HUES48 (cell line): ENCODE data around the gene PPP2R5C.

ENCODE experiments used
- H3K27ac ChIP-seq: one replicate; pipeline ENCODE4 v1.7.0; 2013; ENCODE audit warnings: low read depth, low read length, inconsistent platforms
- H3K27me3 ChIP-seq: 2 replicates; pipeline ENCODE4 v1.6.1; 2013; ENCODE audit warnings: mild to moderate bottlenecking, low read length; ENCODE audit not compliant: control insufficient read depth, insufficient read depth
- H3K36me3 ChIP-seq: 2 replicates; pipeline ENCODE4 v1.6.1; 2013; ENCODE audit warnings: low read length; ENCODE audit not compliant: control insufficient read depth, insufficient read depth
- H3K4me1 ChIP-seq: 2 replicates; pipeline ENCODE4 v1.6.1; 2013; ENCODE audit warnings: mild to moderate bottlenecking, low read length; ENCODE audit not compliant: control insufficient read depth, insufficient read depth
- H3K4me3 ChIP-seq: 2 replicates; pipeline ENCODE4 v1.5.1; 2013; ENCODE audit warnings: mild to moderate bottlenecking, low read depth, low read length
- H3K9ac ChIP-seq: 2 replicates; pipeline ENCODE4 v1.6.1; 2013; ENCODE audit warnings: mild to moderate bottlenecking, low read depth, low read length, moderate library complexity
- H3K9me3 ChIP-seq: 2 replicates; pipeline ENCODE4 v1.6.1; 2013; ENCODE audit warnings: low read length; ENCODE audit not compliant: control insufficient read depth, insufficient read depth

PPP2R5C gene

GRCh38 chr14:101893759-101894158 lies 132.2 kb downstream of the PPP2R5C start:
- peaks cover 59% of the 10 kb centered on the region for H3K36me3 ChIP-seq

GRCh38 chr14:101894365-101895081 lies 133.0 kb downstream of the PPP2R5C start:
- Histone ChIP-seq H3K4me1 (no peaks in the 10 kb centered on the region), H3K9ac (no peak overlapping the region), H3K27ac (no peak overlapping the region), H3K9me3 (no peaks in the 10 kb centered on the region), H3K4me3 (no peak overlapping the region), H3K36me3 (peaks cover 67% of the 10 kb centered on the region), H3K27me3 (no peaks in the 10 kb centered on the region)

More at GRCh38 chr14:101893759-101894158, 132.2 kb downstream of the PPP2R5C start:
- Histone ChIP-seq H3K9ac (no peak overlapping the region), H3K9me3 (no peaks in the 10 kb centered on the region), H3K27ac (no peak overlapping the region), H3K4me1 (no peaks in the 10 kb centered on the region), H3K4me3 (no peak overlapping the region), H3K27me3 (no peaks in the 10 kb centered on the region)

GRCh38 chr14:101895256-101895655 lies 133.7 kb downstream of the PPP2R5C start:
- Histone ChIP-seq H3K4me1 (no peaks in the 10 kb centered on the region), H3K4me3 (no peak overlapping the region), H3K27ac (no peak overlapping the region), H3K9ac (no peak overlapping the region), H3K9me3 (no peaks in the 10 kb centered on the region), H3K27me3 (no peaks in the 10 kb centered on the region), H3K36me3 (peaks cover 65% of the 10 kb centered on the region)

GRCh38 chr14:101897326-101897725 lies 135.8 kb downstream of the PPP2R5C start:
- Histone ChIP-seq H3K27ac (no peak overlapping the region), H3K9me3 (no peaks in the 10 kb centered on the region), H3K9ac (no peak overlapping the region), H3K36me3 (peaks cover 77% of the 10 kb centered on the region), H3K27me3 (no peaks in the 10 kb centered on the region), H3K4me3 (no peak overlapping the region), H3K4me1 (no peaks in the 10 kb centered on the region)

GRCh38 chr14:101898416-101898815 lies 136.9 kb downstream of the PPP2R5C start:
- Histone ChIP-seq H3K4me1 (no peaks in the 10 kb centered on the region), H3K9ac (no peak overlapping the region), H3K4me3 (no peak overlapping the region), H3K27me3 (no peaks in the 10 kb centered on the region), H3K9me3 (no peaks in the 10 kb centered on the region), H3K27ac (no peak overlapping the region), H3K36me3 (peaks cover 79% of the 10 kb centered on the region)

- H3K9me3 ChIP-seq, result no peaks in the 10 kb centered on the region
- no peak overlapping the region for H3K4me3 ChIP-seq
- no peaks in the 10 kb centered on the region for H3K27me3 ChIP-seq
- peaks cover 77% of the 10 kb centered on the region for H3K36me3 ChIP-seq
- H3K4me1 ChIP-seq, result no peaks in the 10 kb centered on the region
- H3K9ac ChIP-seq, result no peak overlapping the region
- no peak overlapping the region for H3K27ac ChIP-seq
Measured at GRCh38 chr14:101899263-101899662, 137.8 kb downstream of the PPP2R5C start.

- H3K27me3 ChIP-seq, result no peaks in the 10 kb centered on the region
- H3K4me3 ChIP-seq, result no peak overlapping the region
- H3K9ac ChIP-seq, result no peak overlapping the region
- H3K36me3 ChIP-seq, result peaks cover 73% of the 10 kb centered on the region
- no peak overlapping the region for H3K27ac ChIP-seq
- H3K4me1 ChIP-seq, result no peaks in the 10 kb centered on the region
- H3K9me3 ChIP-seq, result no peaks in the 10 kb centered on the region
Measured at GRCh38 chr14:101900253-101900652, 138.7 kb downstream of the PPP2R5C start.

GRCh38 chr14:101903111-101903561 lies 141.6 kb downstream of the PPP2R5C start:
- Histone ChIP-seq H3K36me3 (peaks cover 80% of the 10 kb centered on the region), H3K9ac (no peak overlapping the region), H3K27ac (no peak overlapping the region), H3K27me3 (no peaks in the 10 kb centered on the region), H3K4me1 (no peaks in the 10 kb centered on the region), H3K9me3 (no peaks in the 10 kb centered on the region), H3K4me3 (no peak overlapping the region)

GRCh38 chr14:101905614-101906013 lies 144.1 kb downstream of the PPP2R5C start:
- no peak overlapping the region for H3K9ac ChIP-seq
- no peaks in the 10 kb centered on the region for H3K27me3 ChIP-seq
- H3K27ac ChIP-seq, result no peak overlapping the region
- no peaks in the 10 kb centered on the region for H3K4me1 ChIP-seq
- no peaks in the 10 kb centered on the region for H3K9me3 ChIP-seq
- H3K36me3 ChIP-seq, result peaks cover 66% of the 10 kb centered on the region
- no peak overlapping the region for H3K4me3 ChIP-seq

- Histone ChIP-seq H3K27me3 (no peaks in the 10 kb centered on the region), H3K4me1 (no peaks in the 10 kb centered on the region), H3K4me3 (no peak overlapping the region), H3K9ac (no peak overlapping the region), H3K9me3 (no peaks in the 10 kb centered on the region), H3K36me3 (peaks cover 56% of the 10 kb centered on the region), H3K27ac (no peak overlapping the region)
Measured at GRCh38 chr14:101906645-101907044, 145.1 kb downstream of the PPP2R5C start.

GRCh38 chr14:101907619-101908018 lies 146.1 kb downstream of the PPP2R5C start:
- Histone ChIP-seq H3K9ac (no peak overlapping the region), H3K4me1 (no peaks in the 10 kb centered on the region), H3K9me3 (no peaks in the 10 kb centered on the region), H3K27me3 (no peaks in the 10 kb centered on the region), H3K4me3 (no peak overlapping the region), H3K27ac (no peak overlapping the region), H3K36me3 (peaks cover 49% of the 10 kb centered on the region)
